GM20431 (cell line): ENCODE results near the gene ATE1.
"Not testable (repeated sequence)": the region's sequence is repeated elsewhere in the genome, so short reads cannot be mapped to it uniquely, and the experiment has no call there.

Source experiments
- in situ Hi-C: fragments of 300-500 bp; cut with MseI, MboI; formaldehyde crosslinking; loops from one replicate; pipeline ENCODE4 v1.15.0; 2020; ENCODE audit warnings: low sequenced_read_pairs; ENCODE audit not compliant: unreplicated experiment

ATE1 gene

GRCh38 chr10:121708728-121709674 is 218.8 kb downstream of the ATE1 start:
- in situ Hi-C loops, result no loop called here

GRCh38 chr10:121702351-121703320 is 225.2 kb downstream of the ATE1 start:
- in situ Hi-C loops, result no loop called here

DNA sequence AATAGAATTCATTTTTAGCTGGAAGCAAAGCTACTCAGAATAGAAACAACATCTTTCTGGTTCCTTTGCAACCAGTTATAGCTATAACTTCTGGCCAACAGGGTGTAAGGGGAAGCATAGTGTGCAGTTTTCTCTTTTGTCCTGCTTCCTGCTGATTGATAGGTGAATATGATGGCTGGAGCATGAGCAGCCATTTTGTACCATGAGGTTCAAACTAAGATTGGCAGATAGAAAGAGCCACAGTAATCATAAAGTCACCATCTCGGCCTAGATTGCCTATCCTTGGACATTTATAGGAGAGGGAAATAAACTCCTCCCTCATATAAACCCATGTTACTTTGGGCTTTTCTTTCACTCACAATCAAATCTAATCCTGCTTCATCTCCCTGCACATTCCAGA is 227.4 kb downstream of the ATE1 start:
- in situ Hi-C loops, result no loop called here

GRCh38 chr10:121699703-121700102 is 228.1 kb downstream of the ATE1 start:
- in situ Hi-C loops, result not testable (repeated sequence)

DNA sequence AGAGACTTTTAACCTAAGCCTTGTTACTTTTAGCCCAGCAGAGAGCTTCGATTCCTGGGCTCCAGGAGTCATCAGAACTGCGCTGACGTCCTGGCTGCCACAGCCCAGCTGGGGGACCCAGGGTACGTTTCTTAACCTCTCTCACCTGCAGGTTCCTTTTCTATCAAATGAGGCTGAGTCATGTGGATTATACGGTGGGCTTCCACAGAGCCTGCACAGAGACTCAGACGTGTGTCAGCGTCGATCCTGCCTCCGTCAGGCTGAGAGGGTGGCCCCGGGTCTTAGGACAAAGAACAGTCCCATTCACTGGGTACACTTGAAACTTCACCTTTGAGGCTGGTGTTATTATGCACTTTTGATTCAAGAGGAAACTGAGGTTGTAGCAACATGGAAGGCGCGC is 228.9 kb downstream of the ATE1 start:
- in situ Hi-C loops, result no loop called here

- in situ Hi-C loops, result no loop called here
Measured at GRCh38 chr10:121698336-121698735, 229.5 kb downstream of the ATE1 start.

DNA sequence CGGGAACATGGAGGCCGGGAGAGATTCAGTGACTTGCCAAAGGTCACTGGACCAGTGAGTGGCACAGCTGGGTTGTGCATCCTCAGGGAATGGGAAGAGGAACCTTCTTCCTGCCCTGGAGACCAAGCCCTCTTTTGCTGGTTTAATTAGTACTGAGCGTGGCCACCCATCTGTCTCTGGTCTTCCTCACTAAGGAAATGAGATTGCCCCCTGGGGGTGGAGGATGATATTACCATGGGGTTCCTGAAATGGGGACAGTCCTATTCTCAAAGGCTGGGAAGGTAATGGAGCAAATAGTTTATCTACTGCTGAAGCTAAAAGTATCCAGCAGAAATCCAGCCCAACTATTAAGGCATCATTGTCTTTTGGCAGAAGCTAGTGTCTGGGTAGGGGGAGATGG is 231.0 kb downstream of the ATE1 start:
- in situ Hi-C loops, result no loop called here

GRCh38 chr10:121695731-121696464 is 231.9 kb downstream of the ATE1 start:
- in situ Hi-C loops, result no loop called here

GRCh38 chr10:121694966-121695643 is 232.7 kb downstream of the ATE1 start:
- in situ Hi-C loops, result no loop called here

- in situ Hi-C loops, result no loop called here
Measured at GRCh38 chr10:121694327-121694965, 233.4 kb downstream of the ATE1 start.

GRCh38 chr10:121692626-121693025 is 235.2 kb downstream of the ATE1 start:
- in situ Hi-C loops, result no loop called here

DNA sequence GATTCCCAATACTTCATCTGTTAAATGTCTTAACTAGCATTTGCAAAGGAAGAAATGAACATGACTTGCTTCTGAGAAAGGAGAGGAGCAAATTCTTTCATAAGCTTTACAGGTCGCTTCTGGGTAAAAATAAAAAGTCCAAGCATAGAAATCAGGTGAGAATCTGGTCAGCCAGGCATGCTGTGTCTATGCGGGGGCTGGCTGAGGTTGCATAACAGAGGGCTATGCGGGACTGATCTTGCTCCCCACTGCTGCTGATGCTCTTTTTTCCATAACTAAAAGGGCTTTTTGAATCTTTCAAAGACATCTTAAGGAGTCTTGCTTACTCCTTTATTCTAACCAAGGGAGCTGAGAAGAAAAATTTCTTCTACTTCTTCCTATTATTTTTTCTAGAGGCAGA is 236.9 kb downstream of the ATE1 start:
- in situ Hi-C loops, result no loop called here
